Transverse colon (tissue), 4 donors: ENCODE results near the gene C16orf95.

Experiments
- CTCF ChIP-seq, 5 experiments: fragments of 200-600 bp in 3 of 5; fragments of 450-650 bp in 2 of 5; sonication (generic) in 3 of 5; IDR thresholded peaks; 1 replicate in 2 of 5; 2 replicates in 3 of 5; pipeline ENCODE4 v1.5.1; 2016 to 2017; ENCODE audit warnings: antibody characterized with exemption in 5 of 5, inconsistent platforms in 3 of 5, mild to moderate bottlenecking in 2 of 5, moderate library complexity in 1 of 5
- EP300 ChIP-seq: sonication (generic); formaldehyde crosslinking; IDR thresholded peaks from one replicate; pipeline ENCODE4 v1.6.1; 2017; ENCODE audit warnings: antibody characterized with exemption, low read depth
- POLR2A ChIP-seq: fragments of 450-650 bp; IDR thresholded peaks from one replicate; pipeline ENCODE4 v1.6.1; 2016; ENCODE audit warnings: antibody characterized with exemption, mild to moderate bottlenecking, moderate library complexity
- POLR2AphosphoS5 ChIP-seq, 3 donors: sonication (generic); formaldehyde crosslinking; IDR thresholded peaks; one replicate each; pipeline ENCODE4 v1.6.1; 2016; ENCODE audit warnings: antibody characterized with exemption in 3 of 3

GRCh38 chr16:87326151-87326571 lies 9.0 kb upstream of the C16orf95 start:
- TF ChIP-seq CTCF (IDR thresholded peaks at IDR 0.05) (no peak), POLR2AphosphoS5 (IDR thresholded peaks at IDR 0.05) (no peak), POLR2A (no peak), EP300 (no peak)
